Right lobe of liver (tissue), 4 donors: ENCODE measurements around the gene MACF1.

Source experiments
- POLR2A ChIP-seq: fragments of 450-650 bp; IDR thresholded peaks from one replicate; pipeline ENCODE4 v1.6.1; 2017; ENCODE audit warnings: antibody characterized with exemption, mild to moderate bottlenecking
- TF ChIP-seq, protein P1 (sequence below), 4 donors: fragments of 200-600 bp in 3 of 4; fragments of 450-650 bp in 1 of 4; IDR thresholded peaks; one replicate each; pipeline versions ENCODE4 v1.5.1 to v1.8.0; 2016 to 2022; ENCODE audit warnings: antibody characterized with exemption in 4 of 4, mild to moderate bottlenecking in 2 of 4
- donor health status: DM: no; HTN: no; CAD: no.
- donor health status: DM: no; HTN: no; CAD: no.
- donor health status: DM: no; HTN: yes; CAD: no.

DNA sequence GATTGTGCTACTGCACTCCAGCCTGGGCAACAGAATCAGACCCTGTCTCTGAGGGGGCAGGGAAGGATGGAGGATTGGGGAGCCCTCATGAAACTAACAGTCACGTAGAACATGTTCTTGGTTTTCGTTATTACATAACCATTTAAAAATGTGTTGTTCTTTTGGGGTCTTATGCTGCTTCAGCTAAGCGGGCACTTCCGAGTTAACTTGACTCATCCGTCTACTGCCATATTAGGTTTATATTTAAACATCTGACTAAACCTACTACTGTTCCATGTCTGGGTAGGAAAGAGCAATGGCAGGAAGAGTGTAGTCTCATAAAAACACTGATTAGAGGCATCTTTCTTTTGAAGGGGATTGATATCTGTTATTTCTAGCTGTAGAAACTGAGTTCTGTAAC lies 227.4 kb downstream of the MACF1 start:
- TF ChIP-seq, protein P1, sequence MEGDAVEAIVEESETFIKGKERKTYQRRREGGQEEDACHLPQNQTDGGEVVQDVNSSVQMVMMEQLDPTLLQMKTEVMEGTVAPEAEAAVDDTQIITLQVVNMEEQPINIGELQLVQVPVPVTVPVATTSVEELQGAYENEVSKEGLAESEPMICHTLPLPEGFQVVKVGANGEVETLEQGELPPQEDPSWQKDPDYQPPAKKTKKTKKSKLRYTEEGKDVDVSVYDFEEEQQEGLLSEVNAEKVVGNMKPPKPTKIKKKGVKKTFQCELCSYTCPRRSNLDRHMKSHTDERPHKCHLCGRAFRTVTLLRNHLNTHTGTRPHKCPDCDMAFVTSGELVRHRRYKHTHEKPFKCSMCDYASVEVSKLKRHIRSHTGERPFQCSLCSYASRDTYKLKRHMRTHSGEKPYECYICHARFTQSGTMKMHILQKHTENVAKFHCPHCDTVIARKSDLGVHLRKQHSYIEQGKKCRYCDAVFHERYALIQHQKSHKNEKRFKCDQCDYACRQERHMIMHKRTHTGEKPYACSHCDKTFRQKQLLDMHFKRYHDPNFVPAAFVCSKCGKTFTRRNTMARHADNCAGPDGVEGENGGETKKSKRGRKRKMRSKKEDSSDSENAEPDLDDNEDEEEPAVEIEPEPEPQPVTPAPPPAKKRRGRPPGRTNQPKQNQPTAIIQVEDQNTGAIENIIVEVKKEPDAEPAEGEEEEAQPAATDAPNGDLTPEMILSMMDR (IDR thresholded peaks at IDR 0.05), result no peak
- no peak for TF ChIP-seq POLR2A
